ENCODE measurements around the gene RHOG. TPM values are rescaled to one million over a fixed set of nuclear protein-coding genes. Genes with fewer than 3 reads are reported as not detected.

The RHOG gene
- total and polyA plus RNA-seq, 2 experiments from 2014 or later = 18.0 to 36.9 TPM

DNA sequence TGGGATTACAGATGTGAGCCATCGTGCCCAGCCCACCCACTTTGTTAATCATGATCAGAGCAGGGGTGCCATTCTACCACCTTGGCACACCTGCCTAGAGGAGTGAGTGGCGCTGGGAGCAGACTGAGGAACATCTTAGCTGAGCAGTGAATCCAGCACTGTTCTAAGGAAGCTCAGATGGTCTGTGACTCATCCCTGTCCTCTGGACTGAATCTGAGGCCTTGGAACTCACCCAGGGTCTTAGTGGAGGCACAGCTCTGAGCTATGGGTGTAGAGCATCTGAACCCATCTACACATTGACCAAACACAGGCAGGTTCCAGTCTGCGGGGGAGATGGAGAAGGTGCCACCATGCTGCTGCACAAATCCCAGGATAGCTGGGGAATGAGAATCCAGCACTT is 17.5 kb downstream of the RHOG start:
- no peaks in the 10 kb centered on the region for H3K4me1 ChIP-seq (ENCODE audit: insufficient read depth)
- no peaks in the 10 kb centered on the region for H3K9me2 ChIP-seq (replicated peaks; ENCODE audit: insufficient read depth)
- H3K79me2 ChIP-seq = no peaks in the 10 kb centered on the region
- H3K4me2 ChIP-seq = no peak overlapping the region
- H2AFZ ChIP-seq = no peak overlapping the region
- H4K20me1 ChIP-seq (ENCODE audit: insufficient read depth, poor library complexity, severe bottlenecking) = no peaks in the 10 kb centered on the region
- TF ChIP-seq EZH2 (IDR thresholded peaks at IDR 0.05; ENCODE audit: borderline replicate concordance) = no peak
- no peak for TF ChIP-seq EZH2phosphoT487 (IDR thresholded peaks at IDR 0.05; ENCODE audit: low read depth, severe bottlenecking, unreplicated experiment)
- TF ChIP-seq, protein P1, sequence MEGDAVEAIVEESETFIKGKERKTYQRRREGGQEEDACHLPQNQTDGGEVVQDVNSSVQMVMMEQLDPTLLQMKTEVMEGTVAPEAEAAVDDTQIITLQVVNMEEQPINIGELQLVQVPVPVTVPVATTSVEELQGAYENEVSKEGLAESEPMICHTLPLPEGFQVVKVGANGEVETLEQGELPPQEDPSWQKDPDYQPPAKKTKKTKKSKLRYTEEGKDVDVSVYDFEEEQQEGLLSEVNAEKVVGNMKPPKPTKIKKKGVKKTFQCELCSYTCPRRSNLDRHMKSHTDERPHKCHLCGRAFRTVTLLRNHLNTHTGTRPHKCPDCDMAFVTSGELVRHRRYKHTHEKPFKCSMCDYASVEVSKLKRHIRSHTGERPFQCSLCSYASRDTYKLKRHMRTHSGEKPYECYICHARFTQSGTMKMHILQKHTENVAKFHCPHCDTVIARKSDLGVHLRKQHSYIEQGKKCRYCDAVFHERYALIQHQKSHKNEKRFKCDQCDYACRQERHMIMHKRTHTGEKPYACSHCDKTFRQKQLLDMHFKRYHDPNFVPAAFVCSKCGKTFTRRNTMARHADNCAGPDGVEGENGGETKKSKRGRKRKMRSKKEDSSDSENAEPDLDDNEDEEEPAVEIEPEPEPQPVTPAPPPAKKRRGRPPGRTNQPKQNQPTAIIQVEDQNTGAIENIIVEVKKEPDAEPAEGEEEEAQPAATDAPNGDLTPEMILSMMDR (IDR thresholded peaks at IDR 0.05; ENCODE audit: poor library complexity) = no peak
- H3K27me3 ChIP-seq = no peaks in the 10 kb centered on the region
- 94% methylated on average over 3 of the region's 3 CpGs for whole genome bisulfite sequencing (ENCODE audit: low lambda C conversion rate, missing lambda C conversion rate)
- no peaks in the 10 kb centered on the region for H3K36me3 ChIP-seq (replicated peaks; ENCODE audit: insufficient read depth, low read depth)
- H3K27ac ChIP-seq = no peak overlapping the region
- H3K9me3 ChIP-seq (ENCODE audit: low read depth) = no peaks in the 10 kb centered on the region
- no peak overlapping the region for H3K4me3 ChIP-seq
- DNase-seq (ENCODE audit: low spot score) = peak; percentile 44

DNA sequence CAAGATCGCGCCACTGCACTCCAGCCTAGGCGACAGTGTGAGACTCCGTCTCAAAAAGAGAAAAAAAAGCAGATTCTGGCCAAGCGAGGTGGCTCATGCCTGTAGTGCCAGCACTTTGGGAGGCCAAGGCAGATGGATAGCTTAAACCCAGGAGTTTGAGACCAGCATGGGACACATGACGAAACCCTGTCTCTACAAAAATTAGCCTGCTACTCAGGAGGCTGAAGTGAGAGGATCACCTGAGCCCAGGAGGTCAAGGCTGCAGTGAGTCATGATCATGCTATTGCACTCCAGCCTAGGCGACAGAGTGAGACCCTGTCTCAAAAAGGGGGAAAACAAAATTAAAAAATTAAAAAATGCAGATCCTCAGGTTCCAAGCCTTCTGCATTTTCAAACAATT is 18.4 kb downstream of the RHOG start:
- no peak overlapping the region for H3K4me3 ChIP-seq
- no peak overlapping the region for H3K4me2 ChIP-seq
- no peaks in the 10 kb centered on the region for H3K36me3 ChIP-seq (replicated peaks; ENCODE audit: insufficient read depth, low read depth)
- no peak for DNase-seq (ENCODE audit: low spot score)
- no peaks in the 10 kb centered on the region for H3K79me2 ChIP-seq
- no peak overlapping the region for H3K27ac ChIP-seq
- H3K9me2 ChIP-seq (replicated peaks; ENCODE audit: insufficient read depth) = no peaks in the 10 kb centered on the region
- H3K4me1 ChIP-seq (ENCODE audit: insufficient read depth) = no peaks in the 10 kb centered on the region
- H3K9me3 ChIP-seq (ENCODE audit: low read depth) = no peaks in the 10 kb centered on the region
- H2AFZ ChIP-seq = no peak overlapping the region
- TF ChIP-seq EZH2phosphoT487 (IDR thresholded peaks at IDR 0.05; ENCODE audit: low read depth, severe bottlenecking, unreplicated experiment) (no peak), EZH2 (IDR thresholded peaks at IDR 0.05; ENCODE audit: borderline replicate concordance) (no peak)
- TF ChIP-seq, protein P1 (IDR thresholded peaks at IDR 0.05; ENCODE audit: poor library complexity) = no peak
- no peaks in the 10 kb centered on the region for H3K27me3 ChIP-seq
- H4K20me1 ChIP-seq (ENCODE audit: insufficient read depth, poor library complexity, severe bottlenecking) = no peaks in the 10 kb centered on the region
- 98% methylated on average over 7 of the region's 7 CpGs for WGBS (ENCODE audit: low lambda C conversion rate, missing lambda C conversion rate)

DNA sequence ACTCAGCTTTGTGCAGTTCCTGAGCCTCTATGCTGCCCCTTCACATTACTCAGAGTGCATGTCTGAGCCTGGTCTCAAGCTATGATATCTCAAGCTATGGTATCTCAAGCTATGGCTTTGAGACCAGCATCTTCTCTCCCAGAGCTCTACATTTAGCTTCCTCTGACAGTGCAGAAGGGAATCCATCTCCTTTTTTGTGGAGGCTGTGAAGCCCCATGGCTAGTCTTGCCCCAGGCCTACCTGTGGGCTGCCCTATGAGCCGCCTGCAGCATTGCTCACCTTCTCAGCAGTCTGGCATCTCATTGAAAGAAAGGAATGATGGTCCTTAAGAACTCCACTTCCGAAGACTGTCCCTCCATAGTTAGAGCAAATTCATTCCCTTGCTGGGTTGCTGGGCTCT is 19.8 kb downstream of the RHOG start:
- no peaks in the 10 kb centered on the region for H3K9me3 ChIP-seq (ENCODE audit: low read depth)
- no peaks in the 10 kb centered on the region for H3K27me3 ChIP-seq
- DNase-seq (ENCODE audit: low spot score) = no peak
- no peak overlapping the region for H3K4me3 ChIP-seq
- no peak overlapping the region for H2AFZ ChIP-seq
- no peak for TF ChIP-seq EZH2phosphoT487 (IDR thresholded peaks at IDR 0.05; ENCODE audit: low read depth, severe bottlenecking, unreplicated experiment)
- no peak overlapping the region for H3K27ac ChIP-seq
- H3K9me2 ChIP-seq (replicated peaks; ENCODE audit: insufficient read depth) = no peaks in the 10 kb centered on the region
- H3K4me2 ChIP-seq = no peak overlapping the region
- no peaks in the 10 kb centered on the region for H3K79me2 ChIP-seq
- no peaks in the 10 kb centered on the region for H4K20me1 ChIP-seq (ENCODE audit: insufficient read depth, poor library complexity, severe bottlenecking)
- 94% methylated on average over 2 of the region's 2 CpGs for WGBS (ENCODE audit: low lambda C conversion rate, missing lambda C conversion rate)
- no peaks in the 10 kb centered on the region for H3K4me1 ChIP-seq (ENCODE audit: insufficient read depth)
- H3K36me3 ChIP-seq (replicated peaks; ENCODE audit: insufficient read depth, low read depth) = no peaks in the 10 kb centered on the region

DNA sequence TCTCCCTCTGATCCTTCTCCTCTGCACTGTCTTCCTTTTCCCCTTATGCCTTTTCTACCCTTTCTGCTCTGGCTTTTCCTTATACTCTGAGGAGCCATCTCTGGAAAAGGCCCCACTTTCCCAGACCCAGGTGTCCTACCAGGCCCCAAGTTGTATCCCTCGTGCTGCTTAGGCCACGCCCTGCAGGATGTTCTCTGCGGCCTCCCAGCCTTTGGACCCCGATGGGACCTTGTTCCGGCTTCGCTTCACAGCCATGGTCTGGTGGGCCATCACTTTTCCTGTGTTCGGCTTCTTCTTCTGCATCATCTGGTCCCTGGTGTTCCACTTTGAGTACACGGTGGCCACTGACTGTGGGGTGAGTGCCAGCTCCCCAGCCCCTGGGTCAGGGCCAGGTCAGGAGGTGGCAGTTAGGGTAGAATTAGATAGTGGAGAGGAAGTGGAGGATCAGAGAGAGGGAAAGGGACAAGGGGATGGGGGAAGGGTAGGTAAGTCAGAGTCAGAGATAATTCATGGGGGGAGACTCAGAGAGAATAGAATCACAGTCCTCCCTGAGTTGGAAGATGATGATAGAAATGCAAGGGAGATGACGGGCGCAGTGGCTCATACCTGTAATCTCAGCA is 23.5 kb downstream of the RHOG start:
- TF ChIP-seq, protein P1 (IDR thresholded peaks at IDR 0.05; ENCODE audit: poor library complexity) = no peak
- no peaks in the 10 kb centered on the region for H3K36me3 ChIP-seq (replicated peaks; ENCODE audit: insufficient read depth, low read depth)
- no peaks in the 10 kb centered on the region for H3K9me2 ChIP-seq (replicated peaks; ENCODE audit: insufficient read depth)
- 86% methylated on average over 10 of the region's 10 CpGs for WGBS (ENCODE audit: low lambda C conversion rate, missing lambda C conversion rate)
- no peak for DNase-seq (ENCODE audit: low spot score)
- no peaks in the 10 kb centered on the region for H3K79me2 ChIP-seq
- H4K20me1 ChIP-seq (ENCODE audit: insufficient read depth, poor library complexity, severe bottlenecking) = no peaks in the 10 kb centered on the region
- no peaks in the 10 kb centered on the region for H3K4me1 ChIP-seq (ENCODE audit: insufficient read depth)
- H2AFZ ChIP-seq = no peak overlapping the region
- H3K27ac ChIP-seq = no peak overlapping the region
- H3K9me3 ChIP-seq (ENCODE audit: low read depth) = no peaks in the 10 kb centered on the region
- H3K27me3 ChIP-seq = no peaks in the 10 kb centered on the region
- H3K4me2 ChIP-seq = no peak overlapping the region
- H3K4me3 ChIP-seq = no peak overlapping the region
